SK-N-SH (cell line): Measurements from ENCODE around the gene ACADL. TPM values are rescaled to one million over a fixed set of nuclear protein-coding genes. Genes with fewer than 3 reads are reported as not detected.

Experiments
- CTCF ChIA-PET: fragments of 300-600, 350-600 bp; formaldehyde crosslinking; extraction: SDS; loops from one replicate; lab custom pipeline; 2021; lab: Yijun Ruan, JAX
- POLR2A ChIA-PET: fragments of 350-600 bp; sonication (Branson Sonifier 250); formaldehyde crosslinking; extraction: SDS; loops from one replicate; lab custom pipeline; 2020; ENCODE audit warnings: antibody characterized with exemption, inconsistent platforms; lab: Yijun Ruan, JAX
- DNase-seq: peaks from one replicate; pipeline ENCODE4 v3.0.0; 2012
- H2AFZ ChIP-seq: fragments of 200-600 bp; sonication (generic); 2 replicates; pipeline ENCODE4 v1.8.1; 2016; ENCODE audit warnings: antibody characterized with exemption, mild to moderate bottlenecking, low read depth
- H3F3A ChIP-seq: fragments of 200-600 bp; sonication (generic); replicated peaks from 2 replicates; pipeline ENCODE3; 2016; ENCODE audit warnings: antibody characterized with exemption, mild to moderate bottlenecking; ENCODE audit not compliant: insufficient read depth
- H3K27ac ChIP-seq, 2 experiments: fragments of 200-500 bp in 1 of 2; fragments of 200-600 bp in 1 of 2; sonication (Bioruptor generic) in 1 of 2; sonication (generic), shearing (Covaris generic) in 1 of 2; 2 replicates each; pipeline versions ENCODE4 v1.5.1 to v1.6.1; 2014 to 2016; ENCODE audit warnings: low read depth in 2 of 2, inconsistent platforms in 1 of 2, low read length in 1 of 2, mild to moderate bottlenecking in 1 of 2, mixed read lengths in 1 of 2
- H3K27me3 ChIP-seq: fragments of 200-600 bp; sonication (generic), shearing (Covaris generic); 2 replicates; pipeline ENCODE4 v1.6.1; 2016; ENCODE audit warnings: mixed run types; ENCODE audit not compliant: insufficient read depth
- H3K36me3 ChIP-seq, 2 experiments: fragments of 200-500 bp in 1 of 2; fragments of 200-600 bp in 1 of 2; sonication (Bioruptor generic) in 1 of 2; sonication (generic) in 1 of 2; replicated peaks in 1 of 2; 2 replicates each; pipeline versions ENCODE3 to v1.5.1; 2014 to 2016; ENCODE audit warnings: low read length in 1 of 2, mild to moderate bottlenecking in 1 of 2; ENCODE audit not compliant: insufficient read depth in 2 of 2, control insufficient read depth in 1 of 2
- H3K4me1 ChIP-seq, 2 experiments: fragments of 200-500 bp in 1 of 2; fragments of 200-600 bp in 1 of 2; sonication (Bioruptor generic) in 1 of 2; sonication (generic), shearing (Covaris generic) in 1 of 2; 2 replicates each; pipeline versions ENCODE4 v1.5.1 to v1.6.1; 2014 to 2016; ENCODE audit warnings: low read depth in 1 of 2, low read length in 1 of 2, mixed run types in 1 of 2; ENCODE audit not compliant: insufficient read depth in 2 of 2, control insufficient read depth in 1 of 2
- H3K4me2 ChIP-seq: fragments of 200-600 bp; sonication (generic), shearing (Covaris generic); 2 replicates; pipeline ENCODE4 v1.6.1; 2017; ENCODE audit warnings: mixed run types
- H3K4me3 ChIP-seq, 2 experiments: fragments of 200-500 bp in 1 of 2; fragments of 200-600 bp in 1 of 2; sonication (Bioruptor generic) in 1 of 2; sonication (generic), shearing (Covaris generic) in 1 of 2; 2 replicates each; pipeline versions ENCODE4 v1.5.1 to v1.8.1; 2014 to 2016; ENCODE audit warnings: low read depth in 2 of 2, inconsistent platforms in 1 of 2, low read length in 1 of 2, mild to moderate bottlenecking in 1 of 2, mixed read lengths in 1 of 2, moderate library complexity in 1 of 2
- H3K79me2 ChIP-seq: fragments of 200-600 bp; sonication (generic); 2 replicates; pipeline ENCODE4 v1.8.1; 2017; ENCODE audit warnings: mild to moderate bottlenecking; ENCODE audit not compliant: insufficient read depth
- H3K9ac ChIP-seq: fragments of 200-600 bp; sonication (generic); 2 replicates; pipeline ENCODE4 v1.6.1; 2017; ENCODE audit warnings: mixed run types
- H3K9me2 ChIP-seq: fragments of 200-600 bp; sonication (generic); 2 replicates; pipeline ENCODE4 v1.6.1; 2017; ENCODE audit warnings: mixed run types
- H3K9me3 ChIP-seq: fragments of 200-600 bp; sonication (generic); 2 replicates; pipeline ENCODE4 v1.6.1; 2017; ENCODE audit warnings: mixed run types, mild to moderate bottlenecking, moderate library complexity
- H4K20me1 ChIP-seq: fragments of 200-600 bp; sonication (generic); 2 replicates; pipeline ENCODE4 v1.6.1; 2017; ENCODE audit warnings: mild to moderate bottlenecking, mixed run types; ENCODE audit not compliant: insufficient read depth
- EP300 ChIP-seq, 2 experiments: IDR thresholded peaks; 2 replicates each; pipeline versions ENCODE4 v1.4.0 to v1.6.1; 2012; ENCODE audit warnings: borderline replicate concordance in 1 of 2, low read depth in 1 of 2, low read length in 1 of 2
- EZH2phosphoT487 ChIP-seq: fragments of 200-600 bp; sonication (generic); IDR thresholded peaks from 2 replicates; pipeline ENCODE4 v1.6.1; 2017; ENCODE audit warnings: low read depth, mixed run types, mild to moderate bottlenecking, antibody characterized with exemption, moderate library complexity, borderline replicate concordance
- GATA2 ChIP-seq: sonication (generic); formaldehyde crosslinking; IDR thresholded peaks from 2 replicates; pipeline ENCODE4 v1.5.0; 2020; ENCODE audit warnings: mild to moderate bottlenecking, missing genetic modification reagents
- JUND ChIP-seq: IDR thresholded peaks from 2 replicates; pipeline ENCODE4 v1.4.0; 2012
- MEF2A ChIP-seq: IDR thresholded peaks from 2 replicates; pipeline ENCODE4 v1.4.0; 2012; ENCODE audit warnings: low read depth, borderline replicate concordance
- RCOR1 ChIP-seq: fragments of 150-350 bp; IDR thresholded peaks from 2 replicates; pipeline ENCODE4 v1.6.1; 2017; ENCODE audit warnings: antibody characterized with exemption, low read length
- RXRA ChIP-seq: IDR thresholded peaks from 2 replicates; pipeline ENCODE4 v1.4.0; 2012; ENCODE audit warnings: low read depth, mild to moderate bottlenecking, borderline replicate concordance
- SMC3 ChIP-seq: IDR thresholded peaks from 2 replicates; pipeline ENCODE4 v1.6.1; 2012; ENCODE audit warnings: low read depth, low read length, improper control_type of control experiment
- TAF1 ChIP-seq: IDR thresholded peaks from 2 replicates; pipeline ENCODE4 v1.6.1; 2012; ENCODE audit warnings: low read depth, mild to moderate bottlenecking, low read length, moderate library complexity, borderline replicate concordance
- YY1 ChIP-seq: IDR thresholded peaks from 2 replicates; pipeline ENCODE4 v1.4.0; 2012; ENCODE audit warnings: low read depth, mild to moderate bottlenecking
- ZBTB33 ChIP-seq: IDR thresholded peaks from 2 replicates; pipeline ENCODE4 v1.4.0; 2012; ENCODE audit warnings: low read depth, borderline replicate concordance
- WGBS: methylation state at CpG from one replicate; pipeline ENCODE4 v1.1.6; 2017; ENCODE audit warnings: low lambda C conversion rate; 5-methylcytosine and 5-hydroxymethylcytosine counted together
- polyA plus RNA-seq, 3 experiments: library from polyadenylated mRNA; depleted of rRNA; stranded (reverse); fragments of >200 nt; gene quantifications; 2 replicates each; pipeline ENCODE4 v1.2.3, GENCODE V29; 2012
- TF ChIP-seq, protein P1 (sequence below): IDR thresholded peaks from 2 replicates; pipeline ENCODE4 v1.4.0; 2012; ENCODE audit warnings: low read depth

Gene ACADL
- polyA plus RNA-seq, 1 of the 3 experiments (the other 2 are of a cell fraction): not detected

GRCh38 chr2:210233487-210233886 lies 8.2 kb upstream of the ACADL start:
- no peaks in the 10 kb centered on the region for H3K4me1 ChIP-seq
- H3K27ac ChIP-seq: no peak overlapping the region
- CTCF ChIA-PET: no interaction called here
- TF ChIP-seq RCOR1 (no peak), MEF2A (no peak), RXRA (no peak), TAF1 (no peak), ZBTB33 (no peak), GATA2 (no peak)
- TF ChIP-seq, protein P1, sequence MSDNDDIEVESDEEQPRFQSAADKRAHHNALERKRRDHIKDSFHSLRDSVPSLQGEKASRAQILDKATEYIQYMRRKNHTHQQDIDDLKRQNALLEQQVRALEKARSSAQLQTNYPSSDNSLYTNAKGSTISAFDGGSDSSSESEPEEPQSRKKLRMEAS: no peak
- H3K27me3 ChIP-seq: no peaks in the 10 kb centered on the region
- H3K4me3 ChIP-seq: no peak overlapping the region
- no peaks in the 10 kb centered on the region for H3K36me3 ChIP-seq
- no peak for DNase-seq
- H3K9me2 ChIP-seq: no peaks in the 10 kb centered on the region
- no peaks in the 10 kb centered on the region for H3K79me2 ChIP-seq
- H4K20me1 ChIP-seq: no peaks in the 10 kb centered on the region
- 16% methylated on average over 3 of the region's 3 CpGs for WGBS
- no peak overlapping the region for H2AFZ ChIP-seq
- H3F3A ChIP-seq: no peaks in the 10 kb centered on the region
- H3K9me3 ChIP-seq: no peaks in the 10 kb centered on the region
- POLR2A ChIA-PET: no interaction called here
- no peak overlapping the region for H3K4me2 ChIP-seq
- no peak overlapping the region for H3K9ac ChIP-seq

GRCh38 chr2:210230984-210231383 lies 5.7 kb upstream of the ACADL start:
- Histone ChIP-seq H3K9me3 (no peaks in the 10 kb centered on the region), H2AFZ (no peak overlapping the region), H3K36me3 (no peaks in the 10 kb centered on the region), H3K27ac (no peak overlapping the region), H3F3A (no peaks in the 10 kb centered on the region), H3K4me3 (no peak overlapping the region), H4K20me1 (no peaks in the 10 kb centered on the region), H3K9ac (no peak overlapping the region), H3K9me2 (no peaks in the 10 kb centered on the region), H3K79me2 (no peaks in the 10 kb centered on the region), H3K4me2 (no peak overlapping the region), H3K4me1 (no peaks in the 10 kb centered on the region), H3K27me3 (peaks cover 4% of the 10 kb centered on the region; the same call in 1 of the 2 replicates)
- no peak for DNase-seq
- TF ChIP-seq, protein P1: no peak
- TF ChIP-seq SMC3 (no peak), EP300 (IDR thresholded peaks at IDR 0.05; ENCODE audit: borderline replicate concordance in 1 of 2, low read depth in 1 of 2, low read length in 1 of 2) (no peak), YY1 (no peak), JUND (no peak), RXRA (no peak), EZH2phosphoT487 (no peak)
- ChIA-PET POLR2A (no interaction called here), CTCF (interaction anchor here (0.6 to 1.4 kb wide), 3 partner anchors 18 to 169 kb away, joined by 3 to 5 read pairs (median 3); no protein-coding TSS in a partner anchor)
